DOHH2 (cell line): ENCODE measurements around the gene SSBP2.

Experiments
- H3F3A ChIP-seq: fragments of 200-600 bp; sonication (generic), shearing (Covaris generic); 2 replicates; pipeline ENCODE4 v1.6.0; 2016; ENCODE audit warnings: antibody characterized with exemption, mild to moderate bottlenecking; ENCODE audit not compliant: control insufficient read depth, insufficient read depth
- H3K27ac ChIP-seq: fragments of 200-600 bp; sonication (generic); 2 replicates; pipeline ENCODE4 v1.5.1; 2014; ENCODE audit warnings: low read depth, mild to moderate bottlenecking, low read length, moderate library complexity
- H3K27me3 ChIP-seq: fragments of 200-600 bp; sonication (generic); 2 replicates; pipeline ENCODE4 v1.6.1; 2014; ENCODE audit warnings: mild to moderate bottlenecking, low read length, mixed read lengths; ENCODE audit not compliant: control insufficient read depth
- H3K36me3 ChIP-seq: fragments of 200-600 bp; sonication (generic); 2 replicates; pipeline ENCODE4 v1.6.1; 2014; ENCODE audit warnings: mild to moderate bottlenecking, low read length, moderate library complexity, mixed read lengths; ENCODE audit not compliant: control insufficient read depth
- H3K4me1 ChIP-seq: fragments of 200-600 bp; sonication (generic); 2 replicates; pipeline ENCODE4 v1.6.1; 2014; ENCODE audit warnings: mild to moderate bottlenecking, low read length, mixed read lengths; ENCODE audit not compliant: control insufficient read depth
- H3K4me2 ChIP-seq: fragments of 200-600 bp; sonication (generic); 2 replicates; pipeline ENCODE4 v1.6.0; 2014; ENCODE audit warnings: mild to moderate bottlenecking, low read length, moderate library complexity
- H3K4me3 ChIP-seq: fragments of 200-600 bp; sonication (generic); 2 replicates; pipeline ENCODE4 v1.5.1; 2014; ENCODE audit warnings: mild to moderate bottlenecking, low read length, mixed read lengths
- H3K79me2 ChIP-seq: fragments of 200-600 bp; sonication (generic); 2 replicates; pipeline ENCODE4 v1.6.1; 2014; ENCODE audit warnings: mild to moderate bottlenecking, low read length, mixed read lengths; ENCODE audit not compliant: control insufficient read depth
- H3K9me2 ChIP-seq: fragments of 200-600 bp; sonication (generic); replicated peaks from 2 replicates; pipeline ENCODE4 v1.6.1; 2014; ENCODE audit warnings: mild to moderate bottlenecking, low read length, mixed read lengths; ENCODE audit not compliant: control insufficient read depth
- H3K9me3 ChIP-seq: fragments of 200-600 bp; sonication (generic); 2 replicates; pipeline ENCODE4 v1.6.1; 2014; ENCODE audit warnings: antibody characterized with exemption, low read length, mixed read lengths; ENCODE audit not compliant: control insufficient read depth, insufficient read depth
- H4K20me1 ChIP-seq: fragments of 200-600 bp; sonication (generic); 2 replicates; pipeline ENCODE4 v1.6.0; 2014; ENCODE audit warnings: low read depth, mild to moderate bottlenecking, antibody characterized with exemption, low read length, moderate library complexity; ENCODE audit not compliant: control insufficient read depth, insufficient read depth
- CTCF ChIP-seq: fragments of 200-600 bp; sonication (generic); IDR thresholded peaks from one replicate; pipeline ENCODE4 v1.5.1; 2014; ENCODE audit warnings: antibody characterized with exemption, mild to moderate bottlenecking, low read depth, low read length; ENCODE audit not compliant: poor library complexity, severe bottlenecking
- EZH2phosphoT487 ChIP-seq: fragments of 200-600 bp; sonication (generic); IDR thresholded peaks from 2 replicates; pipeline ENCODE4 v1.6.1; 2017; ENCODE audit warnings: borderline replicate concordance, mild to moderate bottlenecking, antibody characterized with exemption, low read length, moderate library complexity, mixed read lengths

SSBP2 gene

GRCh38 chr5:81763294-81763928 lies 12.5 kb upstream of the SSBP2 start:
- TF ChIP-seq CTCF: no peak
- no peak for TF ChIP-seq EZH2phosphoT487
- Histone ChIP-seq H3K9me2 (no peaks in the 10 kb centered on the region), H4K20me1 (no peaks in the 10 kb centered on the region), H3K9me3 (no peaks in the 10 kb centered on the region), H3K36me3 (no peaks in the 10 kb centered on the region), H3K4me1 (peaks cover 29% of the 10 kb centered on the region), H3F3A (no peaks in the 10 kb centered on the region), H3K27ac (no peak overlapping the region), H3K4me2 (no peak overlapping the region), H3K27me3 (no peaks in the 10 kb centered on the region), H3K79me2 (no peaks in the 10 kb centered on the region), H3K4me3 (no peak overlapping the region)

- H3K4me2 ChIP-seq: no peak overlapping the region
- H3F3A ChIP-seq: no peaks in the 10 kb centered on the region
- H3K79me2 ChIP-seq: no peaks in the 10 kb centered on the region
- no peak overlapping the region for H3K27ac ChIP-seq
- H3K9me3 ChIP-seq: no peaks in the 10 kb centered on the region
- peaks cover 30% of the 10 kb centered on the region for H3K4me1 ChIP-seq
- H4K20me1 ChIP-seq: no peaks in the 10 kb centered on the region
- no peaks in the 10 kb centered on the region for H3K27me3 ChIP-seq
- TF ChIP-seq CTCF (no peak), EZH2phosphoT487 (no peak)
- no peaks in the 10 kb centered on the region for H3K9me2 ChIP-seq
- H3K36me3 ChIP-seq: no peaks in the 10 kb centered on the region
- no peak overlapping the region for H3K4me3 ChIP-seq
Measured at GRCh38 chr5:81762853-81763252, 12.0 kb upstream of the SSBP2 start.

- TF ChIP-seq EZH2phosphoT487: no peak
- TF ChIP-seq CTCF: no peak
Measured at GRCh38 chr5:81762401-81762800, 11.5 kb upstream of the SSBP2 start.

More at GRCh38 chr5:81762401-81762800, 11.5 kb upstream of the SSBP2 start:
- Histone ChIP-seq H3K4me1 (peaks cover 30% of the 10 kb centered on the region), H3K4me3 (no peak overlapping the region), H3K79me2 (no peaks in the 10 kb centered on the region), H3K9me2 (no peaks in the 10 kb centered on the region), H3K27ac (no peak overlapping the region), H3K4me2 (no peak overlapping the region), H4K20me1 (no peaks in the 10 kb centered on the region), H3K36me3 (no peaks in the 10 kb centered on the region), H3F3A (no peaks in the 10 kb centered on the region), H3K9me3 (no peaks in the 10 kb centered on the region), H3K27me3 (no peaks in the 10 kb centered on the region)
